ENCODE measurements around the gene TRIM27.
"Not testable (repeated sequence)": the region's sequence is repeated elsewhere in the genome, so short reads cannot be mapped to it uniquely, and the experiment has no call there.

Gene TRIM27

GRCh38 chr6:28862077-28862476 lies 61.7 kb downstream of the TRIM27 start:
- DNase-seq, result no peak

- no peak for DNase-seq
Measured at GRCh38 chr6:28861339-28861738, 62.4 kb downstream of the TRIM27 start.

- no peak for DNase-seq
Measured at GRCh38 chr6:28860581-28860980, 63.2 kb downstream of the TRIM27 start.

GRCh38 chr6:28858963-28859362 lies 64.8 kb downstream of the TRIM27 start:
- no peak for DNase-seq

GRCh38 chr6:28856620-28857005 lies 67.2 kb downstream of the TRIM27 start:
- no peak for DNase-seq

GRCh38 chr6:28854405-28854804 lies 69.4 kb downstream of the TRIM27 start:
- not testable (repeated sequence) for DNase-seq
